CD4-positive, alpha-beta T cell (primary cell): Measurements from ENCODE around the gene ARID1B. TPM values are rescaled to one million over a fixed set of nuclear protein-coding genes. Genes with fewer than 3 reads are reported as not detected.

Experiments
- ATAC-seq: fragments of 200-7000 bp; cut with Tn5 transposase; one replicate; pipeline ENCODE4 v1.10.0; 2022; ENCODE audit warnings: mild to moderate bottlenecking; ENCODE audit not compliant: poor library complexity
- CTCF ChIA-PET: fragments of 350-600 bp; sonication (Branson Sonifier 250); formaldehyde crosslinking; loops from one replicate; lab custom pipeline; 2021; ENCODE audit warnings: antibody characterized with exemption, inconsistent platforms; lab: Charles Lee
- POLR2A ChIA-PET: fragments of 350-600 bp; sonication (Branson Sonifier 250); formaldehyde crosslinking; loops from one replicate; lab custom pipeline; 2021; ENCODE audit warnings: antibody characterized with exemption, inconsistent platforms; lab: Charles Lee
- DNase-seq, 14 experiments: peaks; one replicate each; pipeline ENCODE4 v3.0.0-alpha.2; 2013 to 2020; ENCODE audit warnings: mixed read lengths in 2 of 14
- H3K27ac ChIP-seq, 2 donors: one replicate each; pipeline versions ENCODE4 v1.5.1 to v1.7.0; 2013; ENCODE audit warnings: low read length in 2 of 2, low read depth in 1 of 2, mild to moderate bottlenecking in 1 of 2
- H3K27me3 ChIP-seq, 2 experiments: 1 replicate in 1 of 2; 2 replicates in 1 of 2; pipeline versions ENCODE4 v1.6.1 to v1.7.0; 2013; ENCODE audit warnings: low read length in 2 of 2, control low read depth in 1 of 2, mild to moderate bottlenecking in 1 of 2, moderate library complexity in 1 of 2; ENCODE audit not compliant: insufficient read depth in 2 of 2, control insufficient read depth in 1 of 2
- H3K36me3 ChIP-seq: one replicate; pipeline ENCODE4 v1.6.1; 2013; ENCODE audit warnings: low read length, control low read depth; ENCODE audit not compliant: insufficient read depth
- H3K4me1 ChIP-seq: one replicate; pipeline ENCODE4 v1.6.1; 2013; ENCODE audit warnings: low read length, control low read depth; ENCODE audit not compliant: insufficient read depth
- H3K4me3 ChIP-seq: one replicate; pipeline ENCODE4 v1.5.1; 2013; ENCODE audit warnings: mild to moderate bottlenecking, low read length, moderate library complexity
- H3K9me3 ChIP-seq, 2 experiments: 1 replicate in 1 of 2; 2 replicates in 1 of 2; pipeline versions ENCODE4 v1.6.1 to v1.7.0; 2013; ENCODE audit warnings: low read length in 2 of 2, mild to moderate bottlenecking in 2 of 2, control low read depth in 1 of 2, moderate library complexity in 1 of 2; ENCODE audit not compliant: control insufficient read depth in 1 of 2, insufficient read depth in 1 of 2
- H3K27ac Mint-ChIP-seq: one replicate; pipeline ENCODE4 v1.8.0; 2020; ENCODE audit warnings: mixed read lengths
- H3K27me3 Mint-ChIP-seq: one replicate; pipeline ENCODE4 v1.8.0; 2021; ENCODE audit warnings: mixed read lengths
- H3K36me3 Mint-ChIP-seq: one replicate; pipeline ENCODE4 v1.8.0; 2021; ENCODE audit warnings: low read depth, mixed read lengths
- H3K4me1 Mint-ChIP-seq: one replicate; pipeline ENCODE4 v1.8.0; 2021; ENCODE audit warnings: low read depth, mixed read lengths
- H3K4me3 Mint-ChIP-seq: one replicate; pipeline ENCODE4 v1.8.0; 2020; ENCODE audit warnings: mild to moderate bottlenecking, mixed read lengths
- H3K9me3 Mint-ChIP-seq: one replicate; pipeline ENCODE4 v1.8.0; 2020; ENCODE audit warnings: mixed read lengths
- intact Hi-C, 2 experiments: fragments of 100-400 bp; cut with DNase I in 1 of 2; cut with micrococcal nuclease in 1 of 2; formaldehyde crosslinking; loops; one replicate each; pipeline versions ENCODE4 v1.15.1 to v1.9.0; 2023 to 2025; cut with DNase I, micrococcal nuclease
- total RNA-seq, 174 experiments: library from RNA in 2 of 174; stranded (reverse) in 2 of 174; gene quantifications; one replicate each; pipeline ENCODE4 v1.2.3 and lab custom pipeline; 2021 to 2026
- TF ChIP-seq, protein P1 (sequence below): fragments of 200-600 bp; IDR thresholded peaks from one replicate; pipeline ENCODE4 v1.8.0; 2022; ENCODE audit warnings: antibody characterized with exemption, mild to moderate bottlenecking

Gene ARID1B
- total RNA-seq, 2 experiments from 2014 or later, result 120 to 125 TPM

DNA sequence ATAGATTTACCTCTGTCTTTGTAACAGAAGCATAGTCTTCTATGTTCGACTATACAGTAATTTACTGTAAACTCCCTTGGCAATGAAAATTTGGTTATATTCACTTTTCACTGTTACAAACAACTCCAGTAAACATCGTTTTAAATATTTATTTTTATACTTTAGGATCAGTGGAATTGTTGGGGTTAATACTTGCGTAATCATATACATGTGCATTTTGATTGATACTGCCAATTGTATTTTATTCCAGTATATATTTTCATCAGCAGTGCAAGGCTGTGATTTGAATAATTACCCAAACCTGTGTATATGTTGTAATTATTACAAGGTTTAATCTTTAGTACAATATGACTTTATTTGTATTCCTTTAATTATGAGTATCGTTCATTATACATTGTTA is 255.7 kb downstream of the ARID1B start:
- ATAC-seq, result no peak
- Mint-ChIP-seq H3K4me1 (peaks cover 41% of the 10 kb centered on the region), H3K4me3 (peak overlapping the region; percentile 94), H3K27ac (peak overlapping the region; percentile 86), H3K27me3 (no peaks in the 10 kb centered on the region), H3K36me3 (no peaks in the 10 kb centered on the region), H3K9me3 (no peaks in the 10 kb centered on the region)
- Histone ChIP-seq H3K9me3 (no peaks in the 10 kb centered on the region), H3K36me3 (peaks cover 3% of the 10 kb centered on the region), H3K4me1 (peaks cover 2% of the 10 kb centered on the region), H3K27ac (no peak overlapping the region), H3K4me3 (peak overlapping the region; percentile 60), H3K27me3 (no peaks in the 10 kb centered on the region)
- DNase-seq, result no peak
- intact Hi-C loops, result loop anchor here (5.0 kb wide), 2 partner anchors 39 to 149 kb away; no protein-coding TSS in a partner anchor
- ChIA-PET POLR2A (interaction anchor here (0.6 to 4.0 kb wide), 3 partner anchors 12 to 254 kb away, joined by 3 to 38 read pairs (median 7); no protein-coding TSS in a partner anchor), CTCF (interaction anchor here (1.6 kb wide), 1 partner anchor 13 kb away, joined by 3 read pairs; no protein-coding TSS in a partner anchor)
- TF ChIP-seq, protein P1, sequence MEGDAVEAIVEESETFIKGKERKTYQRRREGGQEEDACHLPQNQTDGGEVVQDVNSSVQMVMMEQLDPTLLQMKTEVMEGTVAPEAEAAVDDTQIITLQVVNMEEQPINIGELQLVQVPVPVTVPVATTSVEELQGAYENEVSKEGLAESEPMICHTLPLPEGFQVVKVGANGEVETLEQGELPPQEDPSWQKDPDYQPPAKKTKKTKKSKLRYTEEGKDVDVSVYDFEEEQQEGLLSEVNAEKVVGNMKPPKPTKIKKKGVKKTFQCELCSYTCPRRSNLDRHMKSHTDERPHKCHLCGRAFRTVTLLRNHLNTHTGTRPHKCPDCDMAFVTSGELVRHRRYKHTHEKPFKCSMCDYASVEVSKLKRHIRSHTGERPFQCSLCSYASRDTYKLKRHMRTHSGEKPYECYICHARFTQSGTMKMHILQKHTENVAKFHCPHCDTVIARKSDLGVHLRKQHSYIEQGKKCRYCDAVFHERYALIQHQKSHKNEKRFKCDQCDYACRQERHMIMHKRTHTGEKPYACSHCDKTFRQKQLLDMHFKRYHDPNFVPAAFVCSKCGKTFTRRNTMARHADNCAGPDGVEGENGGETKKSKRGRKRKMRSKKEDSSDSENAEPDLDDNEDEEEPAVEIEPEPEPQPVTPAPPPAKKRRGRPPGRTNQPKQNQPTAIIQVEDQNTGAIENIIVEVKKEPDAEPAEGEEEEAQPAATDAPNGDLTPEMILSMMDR, result no peak

DNA sequence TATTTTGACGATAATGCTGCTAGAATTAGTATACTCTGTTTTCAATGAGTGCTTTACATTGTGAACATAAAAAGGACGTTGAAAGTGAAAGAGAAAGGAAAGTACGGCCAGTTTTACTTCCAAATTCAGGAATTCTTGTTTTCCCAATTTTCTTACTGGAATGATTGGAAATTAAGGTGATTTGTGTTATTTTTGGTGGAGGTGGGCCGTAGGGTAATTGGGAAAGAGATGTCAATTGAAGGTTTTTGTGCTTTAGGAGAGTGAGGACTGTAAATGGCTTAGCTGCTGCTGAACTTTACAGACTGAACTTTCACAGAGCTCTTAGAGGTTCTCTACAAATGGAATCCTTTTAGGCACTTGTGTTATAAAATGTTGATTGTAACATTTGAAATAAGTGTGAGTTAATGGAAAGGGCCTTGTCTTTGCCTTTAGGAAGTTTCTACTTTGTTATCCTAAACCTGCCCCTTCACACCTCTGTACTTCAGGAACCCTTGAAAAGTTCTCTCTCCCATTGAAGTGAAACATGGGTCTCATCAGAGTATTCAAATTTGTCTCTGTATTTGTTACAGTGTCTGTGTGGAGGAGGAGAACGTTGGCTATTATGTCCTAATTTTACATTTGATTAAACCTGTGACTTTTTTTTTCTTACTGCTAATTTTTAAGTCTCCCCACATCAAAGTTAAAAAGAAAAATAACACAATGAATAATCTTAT is 256.4 kb downstream of the ARID1B start:
- ChIA-PET POLR2A (interaction anchor here (0.6 to 4.0 kb wide), 3 partner anchors 13 to 255 kb away, joined by 3 to 38 read pairs (median 7); no protein-coding TSS in a partner anchor), CTCF (interaction anchor here (0.6 to 1.6 kb wide), 11 partner anchors 12 to 151 kb away, joined by 3 to 22 read pairs (median 3); no protein-coding TSS in a partner anchor)
- Histone ChIP-seq H3K9me3 (no peaks in the 10 kb centered on the region), H3K4me3 (peak overlapping the region; percentile 60), H3K4me1 (peaks cover 2% of the 10 kb centered on the region), H3K27ac (peak overlapping the region; percentile 34 to 68), H3K27me3 (no peaks in the 10 kb centered on the region), H3K36me3 (peaks cover 3% of the 10 kb centered on the region)
- peak; percentile 60 for ATAC-seq
- Mint-ChIP-seq H3K4me3 (peak overlapping the region; percentile 94), H3K9me3 (no peaks in the 10 kb centered on the region), H3K27ac (peak overlapping the region; percentile 86), H3K36me3 (no peaks in the 10 kb centered on the region), H3K4me1 (peaks cover 41% of the 10 kb centered on the region), H3K27me3 (no peaks in the 10 kb centered on the region)
- TF ChIP-seq, protein P1, result no peak
- intact Hi-C loops, result loop anchor here (1.0 to 5.0 kb wide), 5 partner anchors 39 to 241 kb away; no protein-coding TSS in a partner anchor
- DNase-seq, result peak in 2 of 14 experiments; percentile 27 to 38

DNA sequence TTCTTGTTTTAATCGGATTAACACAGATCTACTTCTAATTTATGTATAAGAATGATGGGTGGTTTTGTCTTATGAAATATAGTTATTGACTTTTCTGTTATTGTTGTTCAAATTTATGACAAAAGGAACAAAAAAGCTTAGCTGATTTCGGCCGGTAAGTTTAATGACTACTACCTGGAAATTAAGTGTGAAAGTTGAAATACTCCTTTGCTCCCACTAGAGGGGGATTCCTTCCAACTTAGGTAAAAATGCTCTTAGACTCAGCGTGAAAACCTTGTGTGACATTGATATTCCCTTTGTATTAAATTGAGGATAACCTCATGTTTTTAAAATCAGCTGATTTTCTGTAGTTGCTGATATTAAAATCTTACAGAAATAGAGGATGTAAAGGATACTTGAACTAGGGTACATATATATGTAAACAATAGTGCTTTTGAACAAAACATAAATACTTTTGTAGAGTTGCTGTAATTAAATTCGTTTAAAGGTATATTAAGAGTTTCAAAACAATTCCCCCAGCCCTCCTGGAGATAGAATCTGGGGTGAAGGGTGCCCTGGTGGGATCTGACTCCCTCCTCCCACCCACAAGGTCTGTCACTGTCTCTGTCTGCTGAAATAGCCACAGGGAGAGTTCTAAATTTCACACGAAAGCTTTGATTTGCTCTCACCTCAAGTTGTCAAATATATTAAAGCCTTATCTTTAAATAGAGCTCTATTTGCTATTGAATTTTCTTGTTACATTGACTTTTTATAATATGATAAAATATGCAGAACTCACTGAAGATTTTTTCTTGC is 257.5 kb downstream of the ARID1B start:
- no peak overlapping the region for H3K27ac ChIP-seq
- peaks cover 2% of the 10 kb centered on the region for H3K4me1 ChIP-seq
- peaks cover 3% of the 10 kb centered on the region for H3K36me3 ChIP-seq
- ChIA-PET CTCF (interaction anchor here (0.6 to 1.6 kb wide), 11 partner anchors 11 to 240 kb away, joined by 3 to 22 read pairs (median 3); no protein-coding TSS in a partner anchor), POLR2A (interaction anchor here (0.9 to 4.0 kb wide), 3 partner anchors 14 to 257 kb away, joined by 3 to 38 read pairs (median 7); partner anchors contain the start of gene ARID1B)
- Mint-ChIP-seq H3K36me3 (no peaks in the 10 kb centered on the region), H3K9me3 (no peaks in the 10 kb centered on the region), H3K4me1 (peaks cover 36% of the 10 kb centered on the region), H3K27me3 (no peaks in the 10 kb centered on the region), H3K4me3 (peak overlapping the region; percentile 73), H3K27ac (peak overlapping the region; percentile 86)
- intact Hi-C loops, result loop anchor here (1.0 to 5.0 kb wide), 5 partner anchors 38 to 240 kb away; no protein-coding TSS in a partner anchor
- ATAC-seq (peak; percentile 86), DNase-seq (peak in 3 of 14 experiments; percentile 63 to 72 (median 71))
- TF ChIP-seq, protein P1, result peak; percentile 71
- no peak overlapping the region for H3K4me3 ChIP-seq
- H3K27me3 ChIP-seq, result no peaks in the 10 kb centered on the region
- no peaks in the 10 kb centered on the region for H3K9me3 ChIP-seq
